Esophagus squamous epithelium (tissue), 4 donors: ENCODE data around the gene CEACAM16.

Experiments used
- CTCF ChIP-seq, 6 experiments: fragments of 450-650 bp in 4 of 6; fragments of 200-600 bp in 2 of 6; sonication (generic) in 2 of 6; IDR thresholded peaks; one replicate each; pipeline ENCODE4 v1.5.1; 2016 to 2019; ENCODE audit warnings: antibody characterized with exemption in 6 of 6, mild to moderate bottlenecking in 4 of 6, moderate library complexity in 4 of 6
- POLR2A ChIP-seq, 4 donors: fragments of 450-650 bp; IDR thresholded peaks; one replicate each; pipeline ENCODE4 v1.6.1; 2017; ENCODE audit warnings: antibody characterized with exemption in 4 of 4, mild to moderate bottlenecking in 4 of 4, moderate library complexity in 3 of 4

- TF ChIP-seq CTCF (IDR thresholded peaks at IDR 0.05) (no peak), POLR2A (IDR thresholded peaks at IDR 0.05) (no peak)
Measured at GRCh38 chr19:44753626-44753931, 54.6 kb downstream of the CEACAM16 start.
